A549 (cell line): ENCODE measurements around the gene RAB23.

Experiments used
- CBX2 ChIP-seq: fragments of 200-600 bp; sonication (generic); IDR thresholded peaks from 2 replicates; pipeline ENCODE4 v1.6.1; 2016; ENCODE audit warnings: low read depth, mild to moderate bottlenecking, borderline replicate concordance
- KDM5A ChIP-seq: fragments of 200-600 bp; sonication (generic); IDR thresholded peaks from 2 replicates; pipeline ENCODE4 v1.6.1; 2016; ENCODE audit warnings: antibody characterized with exemption, mild to moderate bottlenecking
- POLR2A ChIP-seq: IDR thresholded peaks from 2 replicates; pipeline ENCODE4 v1.6.1; 2012; ENCODE audit warnings: mild to moderate bottlenecking, low read length
- POLR2AphosphoS2 ChIP-seq: conservative IDR thresholded peaks from 2 replicates; pipeline ENCODE4 v1.6.1; 2012; ENCODE audit warnings: low read length, improper control_type of control experiment, inconsistent platforms
- RAD21 ChIP-seq, 2 experiments: fragments of >200 bp in 1 of 2; sonication (Bioruptor Twin) in 1 of 2; formaldehyde crosslinking in 1 of 2; IDR thresholded peaks in 1 of 2; conservative IDR thresholded peaks in 1 of 2; 2 replicates in 1 of 2; 3 replicates in 1 of 2; pipeline ENCODE4 v1.6.1; 2012 to 2018; ENCODE audit warnings: inconsistent platforms in 1 of 2
- RFX5 ChIP-seq: fragments of 450-650 bp; IDR thresholded peaks from 2 replicates; pipeline ENCODE4 v1.7.1; 2014; ENCODE audit warnings: antibody characterized with exemption, mild to moderate bottlenecking, moderate library complexity
- SMC3 ChIP-seq: fragments of >200 bp; sonication (Bioruptor Twin); formaldehyde crosslinking; IDR thresholded peaks from 3 replicates; pipeline ENCODE4 v1.6.1; 2018; ENCODE audit warnings: inconsistent platforms
- TF ChIP-seq, protein P1 (sequence below): fragments of >200 bp; sonication (Bioruptor Twin); formaldehyde crosslinking; IDR thresholded peaks from 3 replicates; pipeline ENCODE4 v1.5.1; 2016
- TF ChIP-seq, protein P2 (sequence below): IDR thresholded peaks from 2 replicates; pipeline ENCODE4 v1.6.1; 2012
- TF ChIP-seq, protein P3 (sequence below): fragments of 200-600 bp; sonication (generic); IDR thresholded peaks from 2 replicates; pipeline ENCODE4 v1.6.1; 2016; ENCODE audit warnings: antibody characterized with exemption, mild to moderate bottlenecking, moderate library complexity
- TF ChIP-seq, protein P4 (sequence below): fragments of 450-650 bp; IDR thresholded peaks from 2 replicates; pipeline ENCODE4 v1.6.1; 2014; ENCODE audit warnings: antibody characterized with exemption

DNA sequence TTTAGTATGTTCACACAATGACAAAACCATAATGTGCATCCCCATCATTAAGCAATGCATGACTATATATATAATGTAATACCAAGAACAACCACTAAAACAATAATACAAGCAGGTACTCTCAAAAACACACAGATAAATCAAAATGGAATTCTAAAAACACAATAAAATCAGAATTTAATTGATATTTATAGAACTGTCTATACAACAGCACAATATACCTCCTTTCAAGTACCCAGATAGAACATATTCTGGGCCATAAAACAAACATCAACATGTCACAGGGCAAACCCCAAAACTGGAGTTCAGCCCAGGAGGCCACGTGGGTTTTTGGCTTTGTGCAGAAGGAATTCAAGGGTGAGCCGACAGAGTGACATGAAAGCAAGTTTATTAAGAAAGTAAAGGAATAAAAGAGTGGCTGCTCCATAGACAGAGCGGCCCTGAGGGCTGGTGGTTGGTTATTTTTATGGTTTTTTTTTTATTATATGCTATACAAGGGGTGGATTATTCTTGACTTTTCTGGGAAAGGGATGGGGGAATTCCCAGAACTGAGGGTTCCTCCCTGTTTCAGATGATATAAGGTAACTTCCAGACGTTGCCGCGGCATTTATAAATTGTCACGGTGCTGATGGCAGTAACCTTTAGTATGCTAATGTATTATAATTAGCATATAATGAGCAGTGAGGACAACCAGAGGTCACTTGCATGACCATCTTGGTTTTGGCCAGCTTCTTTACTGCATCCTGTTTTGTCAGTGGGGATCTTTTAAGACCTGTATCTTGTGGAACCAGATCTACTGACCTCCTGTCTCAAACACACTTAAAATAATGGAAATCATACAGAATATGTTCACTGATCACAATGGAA lies 5.6 kb downstream of the RAB23 start:
- TF ChIP-seq RAD21 (conservative IDR thresholded peaks at IDR 0.05 in 1 of 2, IDR thresholded peaks at IDR 0.05 in 1 of 2) (no peak), POLR2A (no peak), CBX2 (no peak), RFX5 (no peak), KDM5A (no peak), SMC3 (no peak), POLR2AphosphoS2 (no peak)
- TF ChIP-seq, protein P1, sequence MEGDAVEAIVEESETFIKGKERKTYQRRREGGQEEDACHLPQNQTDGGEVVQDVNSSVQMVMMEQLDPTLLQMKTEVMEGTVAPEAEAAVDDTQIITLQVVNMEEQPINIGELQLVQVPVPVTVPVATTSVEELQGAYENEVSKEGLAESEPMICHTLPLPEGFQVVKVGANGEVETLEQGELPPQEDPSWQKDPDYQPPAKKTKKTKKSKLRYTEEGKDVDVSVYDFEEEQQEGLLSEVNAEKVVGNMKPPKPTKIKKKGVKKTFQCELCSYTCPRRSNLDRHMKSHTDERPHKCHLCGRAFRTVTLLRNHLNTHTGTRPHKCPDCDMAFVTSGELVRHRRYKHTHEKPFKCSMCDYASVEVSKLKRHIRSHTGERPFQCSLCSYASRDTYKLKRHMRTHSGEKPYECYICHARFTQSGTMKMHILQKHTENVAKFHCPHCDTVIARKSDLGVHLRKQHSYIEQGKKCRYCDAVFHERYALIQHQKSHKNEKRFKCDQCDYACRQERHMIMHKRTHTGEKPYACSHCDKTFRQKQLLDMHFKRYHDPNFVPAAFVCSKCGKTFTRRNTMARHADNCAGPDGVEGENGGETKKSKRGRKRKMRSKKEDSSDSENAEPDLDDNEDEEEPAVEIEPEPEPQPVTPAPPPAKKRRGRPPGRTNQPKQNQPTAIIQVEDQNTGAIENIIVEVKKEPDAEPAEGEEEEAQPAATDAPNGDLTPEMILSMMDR, result no peak
- TF ChIP-seq, protein P2, sequence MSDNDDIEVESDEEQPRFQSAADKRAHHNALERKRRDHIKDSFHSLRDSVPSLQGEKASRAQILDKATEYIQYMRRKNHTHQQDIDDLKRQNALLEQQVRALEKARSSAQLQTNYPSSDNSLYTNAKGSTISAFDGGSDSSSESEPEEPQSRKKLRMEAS, result no peak
- TF ChIP-seq, protein P3, sequence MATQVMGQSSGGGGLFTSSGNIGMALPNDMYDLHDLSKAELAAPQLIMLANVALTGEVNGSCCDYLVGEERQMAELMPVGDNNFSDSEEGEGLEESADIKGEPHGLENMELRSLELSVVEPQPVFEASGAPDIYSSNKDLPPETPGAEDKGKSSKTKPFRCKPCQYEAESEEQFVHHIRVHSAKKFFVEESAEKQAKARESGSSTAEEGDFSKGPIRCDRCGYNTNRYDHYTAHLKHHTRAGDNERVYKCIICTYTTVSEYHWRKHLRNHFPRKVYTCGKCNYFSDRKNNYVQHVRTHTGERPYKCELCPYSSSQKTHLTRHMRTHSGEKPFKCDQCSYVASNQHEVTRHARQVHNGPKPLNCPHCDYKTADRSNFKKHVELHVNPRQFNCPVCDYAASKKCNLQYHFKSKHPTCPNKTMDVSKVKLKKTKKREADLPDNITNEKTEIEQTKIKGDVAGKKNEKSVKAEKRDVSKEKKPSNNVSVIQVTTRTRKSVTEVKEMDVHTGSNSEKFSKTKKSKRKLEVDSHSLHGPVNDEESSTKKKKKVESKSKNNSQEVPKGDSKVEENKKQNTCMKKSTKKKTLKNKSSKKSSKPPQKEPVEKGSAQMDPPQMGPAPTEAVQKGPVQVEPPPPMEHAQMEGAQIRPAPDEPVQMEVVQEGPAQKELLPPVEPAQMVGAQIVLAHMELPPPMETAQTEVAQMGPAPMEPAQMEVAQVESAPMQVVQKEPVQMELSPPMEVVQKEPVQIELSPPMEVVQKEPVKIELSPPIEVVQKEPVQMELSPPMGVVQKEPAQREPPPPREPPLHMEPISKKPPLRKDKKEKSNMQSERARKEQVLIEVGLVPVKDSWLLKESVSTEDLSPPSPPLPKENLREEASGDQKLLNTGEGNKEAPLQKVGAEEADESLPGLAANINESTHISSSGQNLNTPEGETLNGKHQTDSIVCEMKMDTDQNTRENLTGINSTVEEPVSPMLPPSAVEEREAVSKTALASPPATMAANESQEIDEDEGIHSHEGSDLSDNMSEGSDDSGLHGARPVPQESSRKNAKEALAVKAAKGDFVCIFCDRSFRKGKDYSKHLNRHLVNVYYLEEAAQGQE, result no peak
- TF ChIP-seq, protein P4, sequence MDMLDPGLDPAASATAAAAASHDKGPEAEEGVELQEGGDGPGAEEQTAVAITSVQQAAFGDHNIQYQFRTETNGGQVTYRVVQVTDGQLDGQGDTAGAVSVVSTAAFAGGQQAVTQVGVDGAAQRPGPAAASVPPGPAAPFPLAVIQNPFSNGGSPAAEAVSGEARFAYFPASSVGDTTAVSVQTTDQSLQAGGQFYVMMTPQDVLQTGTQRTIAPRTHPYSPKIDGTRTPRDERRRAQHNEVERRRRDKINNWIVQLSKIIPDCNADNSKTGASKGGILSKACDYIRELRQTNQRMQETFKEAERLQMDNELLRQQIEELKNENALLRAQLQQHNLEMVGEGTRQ, result no peak
